Measurements from ENCODE around the gene PPFIBP2.

PPFIBP2 gene

GRCh38 chr11:7603031-7603781 is 89.4 kb downstream of the PPFIBP2 start:
- DNase-seq (ENCODE audit: low read depth): no peak

GRCh38 chr11:7604331-7604955 is 90.6 kb downstream of the PPFIBP2 start:
- no peak for DNase-seq (ENCODE audit: low read depth)

- no peak for DNase-seq (ENCODE audit: low read depth)
Observed at GRCh38 chr11:7605186-7605943, 91.6 kb downstream of the PPFIBP2 start.

DNA sequence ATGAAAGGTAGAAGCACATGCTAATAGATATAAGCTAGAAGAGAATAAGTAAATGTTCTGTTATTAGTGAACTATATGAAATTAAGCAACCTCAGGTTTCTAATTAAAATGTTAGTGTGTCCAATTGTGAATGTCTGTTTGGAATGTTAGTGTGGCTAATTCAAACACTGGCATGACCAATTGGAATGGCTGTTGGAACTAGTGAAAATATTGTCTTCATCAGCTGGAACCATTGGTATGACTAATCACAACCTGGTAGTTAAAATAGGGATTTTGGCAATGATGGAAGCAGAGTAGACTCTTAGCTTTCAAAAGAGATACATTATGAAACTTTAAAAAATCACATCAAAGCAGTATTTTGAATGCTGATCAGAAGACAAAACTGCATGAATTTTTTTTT is 92.7 kb downstream of the PPFIBP2 start:
- DNase-seq (ENCODE audit: low read depth): no peak

DNA sequence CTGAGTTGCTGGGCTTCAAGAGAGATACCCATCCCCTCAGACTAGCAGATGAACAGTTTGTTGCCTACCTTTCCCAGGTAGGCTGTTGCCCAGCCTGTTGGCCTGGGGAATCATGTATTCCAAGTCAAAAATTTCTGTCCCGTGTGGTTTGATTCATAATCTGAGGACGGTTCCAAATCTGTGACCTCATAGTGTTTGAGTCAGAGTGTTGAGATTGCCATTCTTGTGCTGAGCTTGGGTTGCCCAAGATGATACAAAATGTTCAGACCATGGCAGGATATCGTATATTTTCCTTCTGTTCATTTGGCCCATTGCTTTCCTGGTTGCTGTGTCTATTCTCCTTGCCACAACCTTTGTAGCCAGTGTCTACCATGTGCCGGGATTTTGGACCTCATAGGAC is 95.2 kb downstream of the PPFIBP2 start:
- no peak for DNase-seq (ENCODE audit: low read depth)

- no peak for DNase-seq (ENCODE audit: low read depth)
Observed at GRCh38 chr11:7609521-7609920, 95.7 kb downstream of the PPFIBP2 start.

GRCh38 chr11:7610393-7610792 is 96.6 kb downstream of the PPFIBP2 start:
- DNase-seq (ENCODE audit: low read depth): no peak

GRCh38 chr11:7611411-7611810 is 97.6 kb downstream of the PPFIBP2 start:
- no peak for DNase-seq (ENCODE audit: low read depth)

GRCh38 chr11:7612056-7612660 is 98.4 kb downstream of the PPFIBP2 start:
- no peak for DNase-seq (ENCODE audit: low read depth)

DNA sequence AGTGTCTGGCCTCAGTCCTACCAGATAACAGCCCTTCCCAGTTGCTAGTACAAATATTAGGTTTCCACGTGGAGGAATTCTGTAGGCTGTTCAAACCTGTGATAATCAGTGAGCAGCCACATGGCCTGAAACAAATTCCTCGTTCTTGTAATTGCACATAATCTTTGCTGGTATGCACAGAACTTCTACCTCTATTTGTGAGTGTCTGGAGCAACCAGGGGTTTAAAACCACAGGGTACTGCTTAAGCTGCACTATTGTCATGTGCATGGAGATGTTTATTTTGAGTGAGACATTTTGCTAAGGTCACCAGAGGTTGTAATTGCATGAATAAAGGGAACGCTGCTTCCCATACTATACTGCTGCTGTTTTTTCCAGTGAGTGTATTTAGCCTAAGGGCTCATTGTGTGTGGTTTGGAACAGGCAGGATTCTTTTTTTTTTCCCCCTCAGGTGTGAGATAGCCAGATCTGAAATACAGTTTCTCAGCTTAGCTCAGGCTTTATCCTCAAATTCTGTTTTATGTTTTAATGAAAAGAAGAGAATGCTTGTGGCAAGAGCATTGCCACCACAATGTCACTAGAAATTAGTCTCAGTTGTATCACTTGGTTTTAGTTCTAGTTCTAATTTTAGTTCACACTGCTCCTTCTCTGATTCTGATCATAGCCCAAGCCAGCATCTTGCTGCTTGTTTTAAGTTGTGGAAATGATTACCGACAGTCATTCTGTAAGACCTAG is 99.0 kb downstream of the PPFIBP2 start:
- no peak for DNase-seq (ENCODE audit: low read depth)

DNA sequence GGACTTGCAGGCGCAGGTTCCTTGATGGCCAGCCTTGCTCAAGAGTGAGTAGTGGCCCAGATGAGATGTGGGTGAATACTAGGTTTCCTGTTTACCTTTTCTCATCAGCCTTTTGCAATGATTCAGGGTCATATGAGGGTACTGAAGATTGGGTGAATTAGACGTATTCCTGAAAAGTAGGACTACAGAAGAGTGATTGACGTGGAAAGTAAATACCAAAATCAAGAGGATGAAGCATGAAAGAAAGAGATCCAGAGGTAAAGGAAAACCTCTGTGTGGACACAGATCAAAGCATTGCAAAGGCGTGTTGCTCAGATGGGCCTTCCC is 99.6 kb downstream of the PPFIBP2 start:
- DNase-seq (ENCODE audit: low read depth): no peak

DNA sequence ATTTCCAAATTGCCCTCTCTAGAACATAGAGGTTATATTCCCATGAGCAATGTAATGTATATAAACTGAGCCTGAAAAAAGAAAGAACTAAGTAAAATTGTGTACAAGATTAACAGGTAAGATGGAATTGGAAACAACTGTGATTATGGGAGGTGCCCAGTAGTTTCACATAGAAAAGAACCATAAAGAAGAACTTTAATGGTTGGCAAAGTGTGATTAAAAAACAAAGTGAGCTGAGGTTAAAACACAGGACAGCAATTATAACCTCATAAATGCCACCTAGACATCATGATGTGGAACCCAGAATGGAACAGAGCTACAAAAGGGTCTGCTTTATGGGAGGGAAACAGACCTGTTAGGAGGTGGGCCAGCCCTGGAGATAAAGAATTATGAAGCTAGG is 100.9 kb downstream of the PPFIBP2 start:
- no peak for DNase-seq (ENCODE audit: low read depth)

- DNase-seq (ENCODE audit: low read depth): no peak
Observed at GRCh38 chr11:7617032-7617431, 103.2 kb downstream of the PPFIBP2 start.

- no peak for DNase-seq (ENCODE audit: low read depth)
Observed at GRCh38 chr11:7619322-7619721, 105.5 kb downstream of the PPFIBP2 start.

- no peak for DNase-seq (ENCODE audit: low read depth)
Observed at GRCh38 chr11:7621090-7621489, 107.3 kb downstream of the PPFIBP2 start.

GRCh38 chr11:7621554-7621953 is 107.8 kb downstream of the PPFIBP2 start:
- DNase-seq (ENCODE audit: low read depth): no peak

GRCh38 chr11:7622721-7623120 is 108.9 kb downstream of the PPFIBP2 start:
- DNase-seq (ENCODE audit: low read depth): no peak

- DNase-seq (ENCODE audit: low read depth): no peak
Observed at GRCh38 chr11:7628660-7629059, 114.9 kb downstream of the PPFIBP2 start.

- DNase-seq (ENCODE audit: low read depth): no peak
Observed at GRCh38 chr11:7630002-7630401, 116.2 kb downstream of the PPFIBP2 start.

GRCh38 chr11:7632211-7632610 is 118.4 kb downstream of the PPFIBP2 start:
- no peak for DNase-seq (ENCODE audit: low read depth)

GRCh38 chr11:7635137-7635536 is 121.3 kb downstream of the PPFIBP2 start:
- DNase-seq (ENCODE audit: low read depth): no peak

GRCh38 chr11:7635708-7636107 is 121.9 kb downstream of the PPFIBP2 start:
- no peak for DNase-seq (ENCODE audit: low read depth)

All from stimulated activated CD8-positive, alpha-beta memory T cell treated with anti-CD3 and anti-CD28 coated beads, Interleukin-7, amount 100 ng/mL, for 24 hours (primary cell).